Measurements from ENCODE around the gene TRPV3. TPM values are rescaled to one million over a fixed set of nuclear protein-coding genes. Genes with fewer than 3 reads are reported as not detected.

TRPV3 gene
- total RNA-seq, 1 experiment from 2014 or later = 0.38 TPM

- CTCF ChIA-PET = no interaction called here
- peak overlapping the region; percentile 13 for H3K4me3 Mint-ChIP-seq (ENCODE audit: low read depth, unreplicated experiment)
- TF ChIP-seq CTCF (IDR thresholded peaks at IDR 0.05; ENCODE audit: unreplicated experiment) = no peak
- intact Hi-C loops (cut with micrococcal nuclease; ENCODE audit: unreplicated experiment) = no loop called here
- no peak for DNase-seq
- no peak overlapping the region for H3K27ac Mint-ChIP-seq (ENCODE audit: unreplicated experiment)
- BruUV-seq (replicated peaks) = no TSS peak
- peaks cover 16% of the 10 kb centered on the region for H3K36me3 Mint-ChIP-seq (ENCODE audit: insufficient read depth, unreplicated experiment)
- no peaks in the 10 kb centered on the region for H3K9me3 Mint-ChIP-seq (ENCODE audit: low read depth, unreplicated experiment)
- H3K4me1 Mint-ChIP-seq (ENCODE audit: low read depth, unreplicated experiment) = no peaks in the 10 kb centered on the region
- peaks cover 15% of the 10 kb centered on the region for H3K27me3 Mint-ChIP-seq (ENCODE audit: unreplicated experiment)
These were observed 470 bp downstream of the TRPV3 start for GRCh38 chr17:3556916-3557767.

GRCh38 chr17:3556239-3556915 is 1.2 kb downstream of the TRPV3 start:
- no peak overlapping the region for H3K4me3 Mint-ChIP-seq (ENCODE audit: low read depth, unreplicated experiment)
- intact Hi-C loops (cut with micrococcal nuclease; ENCODE audit: unreplicated experiment) = no loop called here
- no peak for DNase-seq
- H3K27me3 Mint-ChIP-seq (ENCODE audit: unreplicated experiment) = peaks cover 15% of the 10 kb centered on the region
- no peak for TF ChIP-seq CTCF (IDR thresholded peaks at IDR 0.05; ENCODE audit: unreplicated experiment)
- no peaks in the 10 kb centered on the region for H3K9me3 Mint-ChIP-seq (ENCODE audit: low read depth, unreplicated experiment)
- peaks cover 16% of the 10 kb centered on the region for H3K36me3 Mint-ChIP-seq (ENCODE audit: insufficient read depth, unreplicated experiment)
- CTCF ChIA-PET = no interaction called here
- no peaks in the 10 kb centered on the region for H3K4me1 Mint-ChIP-seq (ENCODE audit: low read depth, unreplicated experiment)
- H3K27ac Mint-ChIP-seq (ENCODE audit: unreplicated experiment) = no peak overlapping the region
- BruUV-seq (replicated peaks) = no TSS peak

- no peak for TF ChIP-seq CTCF (IDR thresholded peaks at IDR 0.05; ENCODE audit: unreplicated experiment)
- CTCF ChIA-PET = no interaction called here
- H3K27me3 Mint-ChIP-seq (ENCODE audit: unreplicated experiment) = peaks cover 26% of the 10 kb centered on the region
- no TSS peak for BruUV-seq (replicated peaks)
- DNase-seq = no peak
- no peaks in the 10 kb centered on the region for H3K9me3 Mint-ChIP-seq (ENCODE audit: low read depth, unreplicated experiment)
- no peak overlapping the region for H3K4me3 Mint-ChIP-seq (ENCODE audit: low read depth, unreplicated experiment)
- intact Hi-C loops (cut with micrococcal nuclease; ENCODE audit: unreplicated experiment) = no loop called here
- peaks cover 16% of the 10 kb centered on the region for H3K36me3 Mint-ChIP-seq (ENCODE audit: insufficient read depth, unreplicated experiment)
- no peaks in the 10 kb centered on the region for H3K4me1 Mint-ChIP-seq (ENCODE audit: low read depth, unreplicated experiment)
- H3K27ac Mint-ChIP-seq (ENCODE audit: unreplicated experiment) = no peak overlapping the region
These were observed 2.3 kb downstream of the TRPV3 start for GRCh38 chr17:3555189-3555796.

DNA sequence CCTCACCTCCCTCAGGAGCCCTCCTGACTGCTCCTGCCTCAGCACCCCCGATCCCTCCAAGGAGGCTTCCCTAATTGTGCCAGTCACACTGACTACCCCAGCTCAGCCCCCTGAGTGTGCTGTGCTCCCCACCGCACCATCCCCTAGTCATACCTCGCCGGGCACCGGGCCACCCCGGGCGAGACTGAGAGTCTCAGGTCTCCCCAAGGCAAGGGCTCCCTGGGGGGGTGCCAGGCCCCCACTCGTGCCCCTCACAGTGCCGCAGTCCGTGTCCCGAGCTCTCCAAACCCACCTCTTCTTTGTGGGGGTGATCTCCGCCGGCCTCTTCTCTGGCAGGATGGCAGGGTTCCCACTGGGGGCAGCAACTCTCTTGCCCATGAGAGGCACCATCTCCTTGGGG is 3.2 kb downstream of the TRPV3 start:
- no peak for TF ChIP-seq CTCF (IDR thresholded peaks at IDR 0.05; ENCODE audit: unreplicated experiment)
- Mint-ChIP-seq H3K27me3 (ENCODE audit: unreplicated experiment) (peaks cover 34% of the 10 kb centered on the region), H3K4me1 (ENCODE audit: low read depth, unreplicated experiment) (no peaks in the 10 kb centered on the region), H3K36me3 (ENCODE audit: insufficient read depth, unreplicated experiment) (peaks cover 15% of the 10 kb centered on the region), H3K27ac (ENCODE audit: unreplicated experiment) (no peak overlapping the region), H3K9me3 (ENCODE audit: low read depth, unreplicated experiment) (peaks cover 3% of the 10 kb centered on the region), H3K4me3 (ENCODE audit: low read depth, unreplicated experiment) (no peak overlapping the region)
- intact Hi-C loops (cut with micrococcal nuclease; ENCODE audit: unreplicated experiment) = no loop called here
- no peak for DNase-seq
- BruUV-seq (replicated peaks) = no TSS peak
- CTCF ChIA-PET = interaction anchor here (0.6 to 1.0 kb wide), 2 partner anchors 16 to 38 kb away, joined by 3 to 7 read pairs; no protein-coding TSS in a partner anchor

All from Calu3 (cell line).